Endothelial cell of umbilical vein (primary cell): Measurements from ENCODE around the gene USP43. TPM values are rescaled to one million over a fixed set of nuclear protein-coding genes. Genes with fewer than 3 reads are reported as not detected.

Source experiments
- BruUV-seq: library from RNA; stranded (reverse); fragments of 400-500 nt; replicated peaks from 2 replicates; lab custom pipeline; 2021; lab: Mats Ljungman, UMichigan
- CTCF ChIA-PET: fragments of 300-600, 350-600 bp; sonication (Branson Sonifier 250); formaldehyde crosslinking; loops from one replicate; lab custom pipeline; 2021; ENCODE audit warnings: antibody characterized with exemption, inconsistent platforms; lab: Charles Lee
- POLR2A ChIA-PET: fragments of 300-600, 350-600 bp; sonication (Branson Sonifier 250); formaldehyde crosslinking; loops from one replicate; lab custom pipeline; 2021; ENCODE audit warnings: antibody characterized with exemption, inconsistent platforms; lab: Charles Lee
- DNase-seq: peaks from one replicate; pipeline ENCODE4 v3.0.0-alpha.2; 2011; ENCODE audit warnings: low read depth, low spot score
- FAIRE-seq: peaks from 2 replicates; lab custom pipeline; 2011; peaks lifted over from hg19 to GRCh38; lab: Jason Lieb, UNC
- H2AFZ ChIP-seq: 2 replicates; pipeline ENCODE4 v1.6.0; 2012; ENCODE audit warnings: low read depth, low read length, control low read depth, inconsistent platforms
- H3K27ac ChIP-seq: 2 replicates; pipeline ENCODE4 v1.5.1; 2011; ENCODE audit warnings: low read depth, mild to moderate bottlenecking, control low read depth, low read length, moderate library complexity; ENCODE audit not compliant: insufficient read depth
- H3K27me3 ChIP-seq, 2 experiments: 2 replicates each; pipeline versions ENCODE4 v1.6.0 to v1.6.1; 2011; ENCODE audit warnings: low read length in 2 of 2, mixed read lengths in 1 of 2; ENCODE audit not compliant: control insufficient read depth in 2 of 2, insufficient read depth in 2 of 2
- H3K36me3 ChIP-seq, 2 experiments: 2 replicates in 1 of 2; 3 replicates in 1 of 2; pipeline ENCODE4 v1.5.1; 2011; ENCODE audit warnings: low read length in 2 of 2, mild to moderate bottlenecking in 1 of 2, moderate library complexity in 1 of 2; ENCODE audit not compliant: control insufficient read depth in 2 of 2, insufficient read depth in 2 of 2; ENCODE audit errors: extremely low read depth in 1 of 2
- H3K4me1 ChIP-seq: 3 replicates; pipeline ENCODE4 v1.5.1; 2011; ENCODE audit warnings: mild to moderate bottlenecking, low read length; ENCODE audit not compliant: control insufficient read depth, insufficient read depth; ENCODE audit errors: extremely low read depth
- H3K4me2 ChIP-seq: 2 replicates; pipeline ENCODE4 v1.6.1; 2011; ENCODE audit warnings: low read length, control low read depth, mixed read lengths; ENCODE audit not compliant: insufficient read depth
- H3K4me3 ChIP-seq, 3 experiments: fragments of 200-600 bp in 1 of 3; sonication (generic), shearing (Covaris generic) in 1 of 3; replicated peaks in 1 of 3; 2 replicates each; pipeline ENCODE4 v1.5.1; 2011 to 2016; ENCODE audit warnings: control low read depth in 3 of 3, low read length in 3 of 3, mild to moderate bottlenecking in 2 of 3, inconsistent platforms in 1 of 3, low read depth in 1 of 3, moderate library complexity in 1 of 3; ENCODE audit not compliant: insufficient read depth in 1 of 3
- H3K79me2 ChIP-seq: 2 replicates; pipeline ENCODE4 v1.6.0; 2012; ENCODE audit warnings: low read length, inconsistent platforms; ENCODE audit not compliant: control insufficient read depth, insufficient read depth
- H3K9ac ChIP-seq: replicated peaks from 2 replicates; pipeline ENCODE3; 2011; ENCODE audit warnings: low read length, control low read depth; ENCODE audit not compliant: insufficient read depth; ENCODE audit errors: extremely low read depth
- H3K9me1 ChIP-seq: replicated peaks from 3 replicates; pipeline ENCODE4 v1.6.0; 2011; ENCODE audit warnings: mild to moderate bottlenecking, low read length; ENCODE audit not compliant: control insufficient read depth, insufficient read depth; ENCODE audit errors: extremely low read depth
- H3K9me3 ChIP-seq: replicated peaks from 2 replicates; pipeline ENCODE4 v1.5.1; 2012; ENCODE audit warnings: low read length, inconsistent platforms; ENCODE audit not compliant: control insufficient read depth, insufficient read depth
- H4K20me1 ChIP-seq: replicated peaks from 2 replicates; pipeline ENCODE3; 2011; ENCODE audit warnings: mild to moderate bottlenecking, low read length; ENCODE audit not compliant: control insufficient read depth, insufficient read depth; ENCODE audit errors: extremely low read depth
- EZH2 ChIP-seq: IDR thresholded peaks from 2 replicates; pipeline ENCODE4 v1.6.1; 2012; ENCODE audit warnings: borderline replicate concordance, low read depth, mild to moderate bottlenecking, moderate library complexity, low read length, inconsistent platforms; ENCODE audit not compliant: severe bottlenecking
- FOS ChIP-seq: IDR thresholded peaks from 2 replicates; pipeline ENCODE4 v1.6.1; 2011; ENCODE audit warnings: mild to moderate bottlenecking, low read length, moderate library complexity, borderline replicate concordance; ENCODE audit not compliant: insufficient read depth
- GATA2 ChIP-seq: IDR thresholded peaks from 2 replicates; pipeline ENCODE4 v1.7.0; 2011; ENCODE audit warnings: low read depth, mild to moderate bottlenecking, moderate library complexity, mixed read lengths, low read length; ENCODE audit not compliant: insufficient read length, insufficient read depth
- JUN ChIP-seq: IDR thresholded peaks from 2 replicates; pipeline ENCODE4 v1.6.1; 2011; ENCODE audit warnings: borderline replicate concordance, low read depth; ENCODE audit not compliant: insufficient read length, insufficient read depth
- MYC ChIP-seq: IDR thresholded peaks from one replicate; pipeline ENCODE4 v1.6.1; 2011; ENCODE audit warnings: mild to moderate bottlenecking, low read depth, low read length
- POLR2A ChIP-seq: IDR thresholded peaks from 2 replicates; pipeline ENCODE4 v1.6.1; 2012; ENCODE audit warnings: low read depth, mild to moderate bottlenecking, control low read depth, low read length
- POLR2AphosphoS5 ChIP-seq: IDR thresholded peaks from 2 replicates; pipeline ENCODE4 v1.6.1; 2012; ENCODE audit warnings: low read depth, mild to moderate bottlenecking, control low read depth, low read length, moderate library complexity; ENCODE audit not compliant: insufficient read depth
- dilution Hi-C: fragments of 300-500 bp; cut with MboI; formaldehyde crosslinking; loops from one replicate; pipeline ENCODE4 v1.15.0; 2019; ENCODE audit warnings: low sequenced_read_pairs; ENCODE audit not compliant: extremely low pct_ligation_motif_present
- intact Hi-C: fragments of 100-400 bp; cut with micrococcal nuclease; formaldehyde crosslinking; loops from one replicate; pipeline ENCODE4 v1.10.0; 2022
- polyA plus RNA-seq, 4 experiments: library from polyadenylated mRNA; depleted of rRNA in 3 of 4; stranded (reverse) in 3 of 4; unstranded in 1 of 4; fragments of >200 nt; gene quantifications; 2 replicates each; pipeline versions ENCODE4 v1.2.1 to v1.2.3, GENCODE V29; 2011 to 2012; ENCODE audit warnings: missing spikeins in 1 of 4
- total RNA-seq: library from RNA; stranded (reverse); gene quantifications from 2 replicates; pipeline ENCODE4 v1.2.3, GENCODE V29; 2021
- TF ChIP-seq, protein P1 (sequence below), 2 donors: IDR thresholded peaks; 1 replicate in 1 of 2; 2 replicates in 1 of 2; pipeline ENCODE4 v1.5.1; 2011; ENCODE audit warnings: low read length in 2 of 2, mild to moderate bottlenecking in 2 of 2, moderate library complexity in 2 of 2, control low read depth in 1 of 2, inconsistent platforms in 1 of 2, low read depth in 1 of 2; ENCODE audit not compliant: insufficient read depth in 1 of 2; ENCODE audit errors: extremely low read depth in 1 of 2
- TF ChIP-seq, protein P2 (sequence below): IDR thresholded peaks from 2 replicates; pipeline ENCODE4 v1.6.1; 2011; ENCODE audit not compliant: insufficient read depth, insufficient read length

The USP43 gene
- total and polyA plus RNA-seq, 2 donors (not counting 3 experiments of a cell fraction or from before 2014, with no cell fraction given), result 0.01 TPM; not detected in 1

DNA sequence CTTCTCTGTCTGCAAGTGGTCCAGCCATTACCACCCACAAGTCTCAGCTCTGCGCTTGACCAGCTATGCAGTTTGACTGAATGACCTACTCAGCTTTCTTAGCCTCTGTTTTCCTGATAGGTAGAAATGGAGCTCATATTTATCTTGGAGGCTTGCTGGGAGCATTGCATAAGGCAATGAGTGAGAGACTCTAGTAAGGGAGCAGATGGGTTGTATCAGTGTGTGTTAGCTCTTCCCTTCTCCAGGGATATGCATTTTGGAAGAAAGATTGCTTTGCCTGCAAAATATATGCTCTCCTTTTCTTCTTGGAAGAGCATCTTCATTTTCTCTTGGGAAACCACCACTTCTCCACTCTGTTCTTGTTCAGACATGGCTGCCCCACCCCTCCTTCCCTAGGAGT lies 120.0 kb downstream of the USP43 start:
- H3K79me2 ChIP-seq, result no peaks in the 10 kb centered on the region
- POLR2A ChIA-PET, result no interaction called here
- intact Hi-C loops, result no loop called here
- H3K27me3 ChIP-seq, result no peaks in the 10 kb centered on the region
- H3K9me3 ChIP-seq, result no peaks in the 10 kb centered on the region
- no peaks in the 10 kb centered on the region for H4K20me1 ChIP-seq
- H3K4me1 ChIP-seq, result no peaks in the 10 kb centered on the region
- dilution Hi-C loops, result no loop called here
- no peak overlapping the region for H3K9ac ChIP-seq
- H2AFZ ChIP-seq, result no peak overlapping the region
- H3K9me1 ChIP-seq, result no peaks in the 10 kb centered on the region
- BruUV-seq, result no TSS peak
- no peaks in the 10 kb centered on the region for H3K36me3 ChIP-seq
- no peak overlapping the region for H3K4me3 ChIP-seq
- H3K4me2 ChIP-seq, result no peak overlapping the region
- FAIRE-seq (no peak), DNase-seq (no peak)
- CTCF ChIA-PET, result no interaction called here
- TF ChIP-seq POLR2A, result no peak
- no peak for TF ChIP-seq JUN
- no peak for TF ChIP-seq MYC
- no peak for TF ChIP-seq POLR2AphosphoS5
- TF ChIP-seq GATA2, result no peak
- no peak for TF ChIP-seq FOS
- H3K27ac ChIP-seq, result no peak overlapping the region

DNA sequence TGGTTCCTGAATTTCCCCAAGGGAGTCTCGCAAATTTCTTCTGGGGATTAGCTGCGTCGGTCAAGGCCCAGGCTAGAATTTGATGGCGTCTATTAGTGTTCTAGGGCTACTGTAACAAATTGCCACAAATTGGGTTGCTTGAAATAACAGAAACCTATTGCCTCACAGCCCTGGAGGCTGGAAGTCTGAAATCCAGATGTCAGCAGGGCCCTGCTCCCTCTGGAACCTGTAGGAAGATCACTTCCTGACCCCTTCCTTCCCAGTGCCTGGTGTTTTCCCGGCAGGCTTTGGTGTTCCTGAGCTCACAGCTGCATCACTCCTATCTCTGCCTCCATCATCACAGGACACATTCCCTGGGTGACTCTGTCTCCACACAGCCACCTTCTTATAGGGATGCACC lies 121.7 kb downstream of the USP43 start:
- DNase-seq (no peak), FAIRE-seq (no peak)
- CTCF ChIA-PET, result no interaction called here
- no peak overlapping the region for H3K4me2 ChIP-seq
- no peak overlapping the region for H3K9ac ChIP-seq
- no peak for TF ChIP-seq JUN
- TF ChIP-seq FOS, result no peak
- TF ChIP-seq POLR2A, result no peak
- TF ChIP-seq POLR2AphosphoS5, result no peak
- TF ChIP-seq MYC, result no peak
- TF ChIP-seq GATA2, result no peak
- no peak for TF ChIP-seq EZH2
- TF ChIP-seq, protein P1, sequence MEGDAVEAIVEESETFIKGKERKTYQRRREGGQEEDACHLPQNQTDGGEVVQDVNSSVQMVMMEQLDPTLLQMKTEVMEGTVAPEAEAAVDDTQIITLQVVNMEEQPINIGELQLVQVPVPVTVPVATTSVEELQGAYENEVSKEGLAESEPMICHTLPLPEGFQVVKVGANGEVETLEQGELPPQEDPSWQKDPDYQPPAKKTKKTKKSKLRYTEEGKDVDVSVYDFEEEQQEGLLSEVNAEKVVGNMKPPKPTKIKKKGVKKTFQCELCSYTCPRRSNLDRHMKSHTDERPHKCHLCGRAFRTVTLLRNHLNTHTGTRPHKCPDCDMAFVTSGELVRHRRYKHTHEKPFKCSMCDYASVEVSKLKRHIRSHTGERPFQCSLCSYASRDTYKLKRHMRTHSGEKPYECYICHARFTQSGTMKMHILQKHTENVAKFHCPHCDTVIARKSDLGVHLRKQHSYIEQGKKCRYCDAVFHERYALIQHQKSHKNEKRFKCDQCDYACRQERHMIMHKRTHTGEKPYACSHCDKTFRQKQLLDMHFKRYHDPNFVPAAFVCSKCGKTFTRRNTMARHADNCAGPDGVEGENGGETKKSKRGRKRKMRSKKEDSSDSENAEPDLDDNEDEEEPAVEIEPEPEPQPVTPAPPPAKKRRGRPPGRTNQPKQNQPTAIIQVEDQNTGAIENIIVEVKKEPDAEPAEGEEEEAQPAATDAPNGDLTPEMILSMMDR (IDR thresholded peaks at IDR 0.05; ENCODE audit: extremely low read depth in 1 of 2, insufficient read depth in 1 of 2, low read depth in 1 of 2, low read length in 2 of 2), result no peak
- TF ChIP-seq, protein P2, sequence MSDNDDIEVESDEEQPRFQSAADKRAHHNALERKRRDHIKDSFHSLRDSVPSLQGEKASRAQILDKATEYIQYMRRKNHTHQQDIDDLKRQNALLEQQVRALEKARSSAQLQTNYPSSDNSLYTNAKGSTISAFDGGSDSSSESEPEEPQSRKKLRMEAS, result no peak
- dilution Hi-C loops (no loop called here), intact Hi-C loops (no loop called here)
- H3K27me3 ChIP-seq, result no peaks in the 10 kb centered on the region
- no TSS peak for BruUV-seq
- H3K9me3 ChIP-seq, result no peaks in the 10 kb centered on the region
- H3K4me3 ChIP-seq, result no peak overlapping the region
- no peaks in the 10 kb centered on the region for H3K9me1 ChIP-seq
- H3K79me2 ChIP-seq, result no peaks in the 10 kb centered on the region
- no peaks in the 10 kb centered on the region for H4K20me1 ChIP-seq
- no peaks in the 10 kb centered on the region for H3K4me1 ChIP-seq
- H3K27ac ChIP-seq, result no peak overlapping the region
- no peaks in the 10 kb centered on the region for H3K36me3 ChIP-seq
- no peak overlapping the region for H2AFZ ChIP-seq
- POLR2A ChIA-PET, result no interaction called here
